ACC112 (cell line): ENCODE data around the gene KRT5.

Experiments
- H2AFZ ChIP-seq: fragments of 200-600 bp; sonication (generic); one replicate; pipeline ENCODE4 v1.6.0; 2017; ENCODE audit warnings: antibody characterized with exemption, low read length; ENCODE audit not compliant: unreplicated experiment
- H3K27ac ChIP-seq: fragments of 200-600 bp; sonication (generic); 2 replicates; pipeline ENCODE4 v1.5.1; 2014; ENCODE audit warnings: low read depth, mild to moderate bottlenecking, antibody characterized with exemption, low read length, moderate library complexity
- H3K27me3 ChIP-seq: fragments of 200-600 bp; sonication (generic); 2 replicates; pipeline ENCODE4 v1.6.1; 2014; ENCODE audit warnings: mild to moderate bottlenecking, antibody characterized with exemption, low read length, moderate library complexity, mixed read lengths; ENCODE audit not compliant: insufficient read depth
- H3K36me3 ChIP-seq: fragments of 200-600 bp; sonication (generic); 2 replicates; pipeline ENCODE4 v1.6.1; 2016; ENCODE audit warnings: mild to moderate bottlenecking, antibody characterized with exemption, low read length, moderate library complexity, mixed read lengths; ENCODE audit not compliant: insufficient read depth
- H3K4me1 ChIP-seq: fragments of 200-600 bp; sonication (generic); one replicate; pipeline ENCODE4 v1.6.1; 2016; ENCODE audit warnings: low read length, mixed read lengths; ENCODE audit not compliant: insufficient read depth, unreplicated experiment, control insufficient read depth
- H3K4me3 ChIP-seq: fragments of 200-600 bp; sonication (generic); 2 replicates; pipeline ENCODE4 v1.5.1; 2014; ENCODE audit warnings: mild to moderate bottlenecking, low read depth, low read length
- H3K79me2 ChIP-seq: fragments of 200-600 bp; sonication (generic); one replicate; pipeline ENCODE4 v1.6.0; 2016; ENCODE audit warnings: low read length; ENCODE audit not compliant: control insufficient read depth, unreplicated experiment, insufficient read depth

Gene KRT5

DNA sequence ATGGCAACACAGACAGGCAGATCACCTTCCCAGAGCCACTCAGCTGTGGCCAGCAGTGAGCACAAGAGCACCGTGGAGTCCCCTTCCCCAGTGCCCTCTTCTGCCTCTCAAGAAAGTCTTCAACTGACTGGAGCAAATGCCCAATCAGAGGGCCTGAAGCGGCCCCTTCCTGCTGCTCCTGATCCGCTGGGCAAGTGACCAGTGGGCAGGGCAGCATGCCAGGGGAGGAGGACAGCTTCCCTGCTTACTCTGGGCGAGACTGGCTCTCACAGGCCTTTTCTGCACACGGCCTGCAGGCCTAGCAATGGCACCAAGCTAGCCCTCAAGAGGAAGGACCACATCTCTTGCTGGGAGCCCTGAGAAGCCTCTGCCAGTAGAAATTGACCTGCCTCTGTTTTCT is 31.9 kb upstream of the KRT5 start:
- H3K27ac ChIP-seq = no peak overlapping the region
- H3K36me3 ChIP-seq = no peaks in the 10 kb centered on the region
- peaks cover 81% of the 10 kb centered on the region for H3K27me3 ChIP-seq
- H3K79me2 ChIP-seq = no peaks in the 10 kb centered on the region
- peaks cover 4% of the 10 kb centered on the region for H3K4me1 ChIP-seq
- H2AFZ ChIP-seq = no peak overlapping the region
- no peak overlapping the region for H3K4me3 ChIP-seq

- H3K79me2 ChIP-seq = no peaks in the 10 kb centered on the region
- H3K4me3 ChIP-seq = no peak overlapping the region
- no peak overlapping the region for H2AFZ ChIP-seq
- H3K27me3 ChIP-seq = peaks cover 83% of the 10 kb centered on the region
- H3K27ac ChIP-seq = no peak overlapping the region
- peaks cover 4% of the 10 kb centered on the region for H3K4me1 ChIP-seq
- H3K36me3 ChIP-seq = no peaks in the 10 kb centered on the region
These were observed 31.1 kb upstream of the KRT5 start for GRCh38 chr12:52551216-52551865.

- H3K36me3 ChIP-seq = no peaks in the 10 kb centered on the region
- H2AFZ ChIP-seq = no peak overlapping the region
- H3K27ac ChIP-seq = no peak overlapping the region
- peaks cover 41% of the 10 kb centered on the region for H3K27me3 ChIP-seq
- H3K4me3 ChIP-seq = no peak overlapping the region
- no peaks in the 10 kb centered on the region for H3K4me1 ChIP-seq
- H3K79me2 ChIP-seq = no peaks in the 10 kb centered on the region
These were observed 25.9 kb upstream of the KRT5 start for GRCh38 chr12:52546126-52546525.

DNA sequence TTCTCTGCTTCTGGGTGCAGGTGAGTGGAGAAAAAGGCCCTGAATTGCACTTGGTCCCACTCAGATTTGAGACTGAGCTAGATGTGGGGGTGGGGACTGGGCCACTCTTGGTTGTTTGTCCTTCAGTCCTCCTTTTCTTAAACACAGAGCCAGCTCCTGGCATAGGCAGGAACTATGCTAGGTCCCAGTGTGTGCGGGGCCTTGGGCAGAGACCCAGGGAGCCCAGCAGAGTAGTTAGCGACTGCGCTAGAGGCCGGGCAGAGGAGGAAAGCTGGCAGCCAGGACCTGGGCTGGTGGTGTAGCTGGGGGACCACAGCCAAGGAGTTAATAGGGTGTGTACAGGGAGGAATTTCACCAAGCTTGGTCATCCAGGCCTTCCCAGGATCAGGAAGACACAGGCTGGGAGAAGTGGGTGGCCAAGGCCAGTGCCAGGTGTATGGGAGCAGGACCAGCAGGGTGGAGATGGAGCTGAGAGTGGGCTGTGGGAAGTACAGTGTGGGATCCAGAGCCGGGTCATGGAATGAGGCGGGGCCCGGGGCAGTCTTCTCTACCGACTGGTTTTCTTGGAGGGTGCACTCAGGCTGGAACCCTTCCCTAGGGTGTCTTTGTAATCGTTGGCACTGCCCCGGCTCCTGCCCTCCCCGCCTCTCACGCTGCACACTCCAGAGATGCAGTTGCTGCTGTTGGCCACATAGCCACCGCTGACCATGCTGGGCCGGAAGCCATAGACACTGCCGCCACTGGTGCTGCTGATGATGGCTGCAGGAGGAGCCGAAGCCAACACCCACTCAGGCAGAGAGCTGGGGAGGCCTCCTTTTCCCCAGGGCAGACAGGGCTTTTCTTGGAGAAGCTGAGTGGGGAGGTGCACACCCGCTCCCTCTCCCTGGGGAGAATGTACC is 24.0 kb upstream of the KRT5 start:
- H3K27me3 ChIP-seq = peaks cover 22% of the 10 kb centered on the region
- H3K27ac ChIP-seq = no peak overlapping the region
- no peaks in the 10 kb centered on the region for H3K79me2 ChIP-seq
- no peak overlapping the region for H3K4me3 ChIP-seq
- no peak overlapping the region for H2AFZ ChIP-seq
- H3K36me3 ChIP-seq = no peaks in the 10 kb centered on the region
- H3K4me1 ChIP-seq = peaks cover 4% of the 10 kb centered on the region

- H3K36me3 ChIP-seq = no peaks in the 10 kb centered on the region
- H3K79me2 ChIP-seq = no peaks in the 10 kb centered on the region
- H3K4me1 ChIP-seq = peaks cover 11% of the 10 kb centered on the region
- H2AFZ ChIP-seq = no peak overlapping the region
- no peak overlapping the region for H3K27ac ChIP-seq
- peaks cover 13% of the 10 kb centered on the region for H3K27me3 ChIP-seq
- no peak overlapping the region for H3K4me3 ChIP-seq
These were observed 22.7 kb upstream of the KRT5 start for GRCh38 chr12:52542785-52543318.

GRCh38 chr12:52542157-52542556 is 22.0 kb upstream of the KRT5 start:
- no peak overlapping the region for H2AFZ ChIP-seq
- no peaks in the 10 kb centered on the region for H3K79me2 ChIP-seq
- peaks cover 8% of the 10 kb centered on the region for H3K27me3 ChIP-seq
- peaks cover 11% of the 10 kb centered on the region for H3K4me1 ChIP-seq
- H3K4me3 ChIP-seq = no peak overlapping the region
- H3K27ac ChIP-seq = no peak overlapping the region
- H3K36me3 ChIP-seq = no peaks in the 10 kb centered on the region

DNA sequence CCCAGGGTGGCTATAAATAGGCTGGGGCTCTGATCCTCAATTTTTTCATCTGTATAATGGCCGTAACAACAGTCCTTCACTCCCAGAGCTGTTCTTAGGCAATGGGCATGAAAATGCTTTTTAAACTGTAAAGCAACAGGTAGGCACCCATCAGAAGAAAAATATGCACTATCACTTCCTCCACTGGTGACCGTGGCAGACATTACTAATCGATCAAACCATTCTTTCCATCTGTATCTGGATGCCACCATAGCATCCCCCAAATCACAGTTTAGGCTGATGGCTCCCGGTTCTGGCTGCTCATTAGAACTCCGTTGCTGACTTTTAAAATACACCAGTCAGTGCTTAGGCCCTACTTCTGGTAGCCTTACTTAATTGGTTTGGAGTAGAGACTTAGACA is 21.5 kb upstream of the KRT5 start:
- H3K4me1 ChIP-seq = peaks cover 11% of the 10 kb centered on the region
- no peak overlapping the region for H3K27ac ChIP-seq
- peaks cover 4% of the 10 kb centered on the region; the same call in 1 of the 2 replicates for H3K27me3 ChIP-seq
- no peak overlapping the region for H3K4me3 ChIP-seq
- H2AFZ ChIP-seq = no peak overlapping the region
- H3K79me2 ChIP-seq = no peaks in the 10 kb centered on the region
- no peaks in the 10 kb centered on the region for H3K36me3 ChIP-seq

DNA sequence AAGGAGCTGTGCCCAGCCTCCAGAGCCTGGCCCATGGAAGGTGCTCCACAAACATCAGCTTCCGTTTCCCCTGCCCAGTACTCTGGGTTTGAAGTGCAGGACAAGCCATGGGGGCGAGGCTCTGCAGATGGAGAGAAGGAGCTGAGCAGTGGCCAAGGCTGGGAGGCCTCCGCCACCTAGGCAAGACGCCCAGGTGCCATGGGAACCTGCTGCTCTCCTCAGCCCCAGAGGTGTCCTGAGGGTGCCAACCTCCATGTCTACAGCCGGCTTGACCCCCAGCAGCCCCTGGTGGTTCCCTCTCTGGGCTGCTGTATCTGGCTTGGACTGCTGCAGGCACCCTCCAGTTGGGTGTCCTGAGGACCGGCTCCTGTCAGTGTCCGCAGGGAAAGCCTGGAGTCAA is 20.3 kb upstream of the KRT5 start:
- Histone ChIP-seq H3K27ac (no peak overlapping the region), H3K79me2 (no peaks in the 10 kb centered on the region), H3K4me1 (peaks cover 11% of the 10 kb centered on the region), H2AFZ (no peak overlapping the region), H3K36me3 (no peaks in the 10 kb centered on the region), H3K4me3 (no peak overlapping the region), H3K27me3 (no peaks in the 10 kb centered on the region)

- Histone ChIP-seq H3K79me2 (no peaks in the 10 kb centered on the region), H2AFZ (no peak overlapping the region), H3K4me3 (no peak overlapping the region), H3K27me3 (no peaks in the 10 kb centered on the region), H3K4me1 (peaks cover 11% of the 10 kb centered on the region), H3K36me3 (no peaks in the 10 kb centered on the region), H3K27ac (no peak overlapping the region)
These were observed 19.6 kb upstream of the KRT5 start for GRCh38 chr12:52539821-52540173.

DNA sequence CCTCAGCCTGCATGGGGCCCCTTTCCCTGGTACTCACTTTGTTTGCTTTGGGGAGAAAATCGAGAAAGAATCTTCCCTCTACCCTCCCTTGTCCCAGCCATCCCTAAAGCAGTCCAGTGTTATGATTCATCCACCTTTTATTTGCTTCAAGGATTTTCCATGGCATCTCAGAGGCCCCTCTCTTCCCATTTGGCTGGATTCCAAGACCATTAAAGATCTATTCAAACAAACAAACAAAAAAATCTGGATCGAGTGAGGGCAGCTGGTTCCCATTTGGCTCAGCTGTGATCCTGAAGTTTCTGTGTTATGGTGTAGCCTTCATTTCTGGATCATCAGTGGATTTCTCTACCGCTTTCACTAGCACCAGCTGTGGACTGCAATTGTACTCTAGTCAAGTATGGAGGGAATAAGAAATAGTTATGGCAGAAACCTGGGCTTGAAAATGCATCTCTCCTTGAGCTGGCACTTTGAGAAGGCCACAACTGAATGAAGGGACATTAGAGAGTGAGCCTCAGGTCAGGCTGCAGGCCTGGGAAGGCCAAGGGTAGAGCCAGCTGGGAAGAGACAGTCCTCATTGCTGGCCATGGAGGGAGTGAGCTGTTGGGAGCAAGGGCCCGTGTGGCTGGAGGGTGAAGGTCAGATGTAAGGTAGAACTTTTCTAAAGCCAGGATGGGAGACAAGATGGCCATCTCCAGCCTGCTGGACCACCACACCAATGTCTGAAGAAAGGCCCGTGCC is 19.1 kb upstream of the KRT5 start:
- Histone ChIP-seq H3K27ac (no peak overlapping the region), H3K27me3 (no peaks in the 10 kb centered on the region), H3K79me2 (no peaks in the 10 kb centered on the region), H3K4me3 (no peak overlapping the region), H2AFZ (no peak overlapping the region), H3K4me1 (peaks cover 11% of the 10 kb centered on the region), H3K36me3 (no peaks in the 10 kb centered on the region)
